ENCODE data around the gene TLE4. TPM values are rescaled to one million over a fixed set of nuclear protein-coding genes. Genes with fewer than 3 reads are reported as not detected.

TLE4 gene
- 58.0 TPM for total RNA-seq

DNA sequence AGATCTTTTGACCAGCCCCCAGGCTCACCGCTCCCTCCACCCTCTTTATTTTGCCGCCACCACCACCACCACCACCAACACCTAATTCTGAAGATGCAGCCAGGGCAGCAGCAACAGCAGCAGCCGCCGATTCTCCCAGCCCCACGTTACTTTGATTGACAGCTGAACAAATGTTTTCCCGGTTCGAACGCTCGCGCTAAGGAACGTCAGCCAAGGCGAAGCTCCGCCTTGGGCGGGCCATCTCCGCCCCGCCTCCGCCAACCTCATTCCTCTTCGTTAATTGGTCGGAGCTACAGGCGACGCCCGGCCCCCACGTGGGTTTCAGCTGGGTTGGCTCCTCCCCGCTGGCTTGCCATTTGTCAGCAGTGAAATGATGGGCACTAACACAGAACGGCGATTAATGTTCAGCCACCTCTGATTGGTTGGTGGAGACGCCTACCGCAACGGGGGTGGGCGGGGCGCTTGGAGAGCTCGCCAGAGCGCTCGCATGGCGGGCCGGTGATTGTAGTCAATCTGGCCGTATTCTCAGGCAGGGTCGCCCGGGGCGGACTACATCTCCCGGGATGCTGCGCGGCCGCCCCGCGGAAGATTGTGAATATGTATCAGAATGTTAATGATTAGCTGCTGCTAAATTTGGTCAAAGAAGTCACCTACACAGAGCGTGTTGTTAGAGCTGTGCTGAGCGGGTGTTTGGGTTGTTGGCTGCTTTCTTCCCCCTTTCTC is at the start of gene TLE4:
TLE4 (plus strand) TSS at position 657 of the 723 bp plus-strand sequence. CDS start 826 bp downstream, outside the sequence.
- H3K36me3 ChIP-seq = peaks cover 0 to 2% of the 10 kb centered on the region in 2 donors
- intact Hi-C loops (cut with DNase I) = loop anchor here (2.0 to 5.0 kb wide), 2 partner anchors 113 to 491 kb away; no protein-coding TSS in a partner anchor
- peak within 1 kb of the TSS; percentile 88 to 96 for H3K27ac ChIP-seq
- H3K4me1 ChIP-seq = peaks cover 0 to 17% of the 10 kb centered on the region in 2 donors
- H3K4me3 ChIP-seq = peak within 1 kb of the TSS; percentile 96
- no peaks in the 10 kb centered on the region for H3K9me3 ChIP-seq
- H3K27me3 ChIP-seq = no peaks in the 10 kb centered on the region
- peak; percentile 100 for DNase-seq (ENCODE audit: low spot score in 2 of 2)
- TF ChIP-seq CTCF (IDR thresholded peaks at IDR 0.05) = no peak

GRCh38 chr9:79522793-79523192 is 49.0 kb upstream of the TLE4 start:
- DNase-seq (ENCODE audit: low spot score in 2 of 2) = no peak
- no peaks in the 10 kb centered on the region for H3K27me3 ChIP-seq
- no peak overlapping the region for H3K27ac ChIP-seq
- H3K4me3 ChIP-seq = no peak overlapping the region
- no peaks in the 10 kb centered on the region for H3K36me3 ChIP-seq
- no peaks in the 10 kb centered on the region for H3K4me1 ChIP-seq
- intact Hi-C loops (cut with DNase I) = no loop called here
- TF ChIP-seq CTCF (IDR thresholded peaks at IDR 0.05) = no peak
- H3K9me3 ChIP-seq = no peaks in the 10 kb centered on the region

DNA sequence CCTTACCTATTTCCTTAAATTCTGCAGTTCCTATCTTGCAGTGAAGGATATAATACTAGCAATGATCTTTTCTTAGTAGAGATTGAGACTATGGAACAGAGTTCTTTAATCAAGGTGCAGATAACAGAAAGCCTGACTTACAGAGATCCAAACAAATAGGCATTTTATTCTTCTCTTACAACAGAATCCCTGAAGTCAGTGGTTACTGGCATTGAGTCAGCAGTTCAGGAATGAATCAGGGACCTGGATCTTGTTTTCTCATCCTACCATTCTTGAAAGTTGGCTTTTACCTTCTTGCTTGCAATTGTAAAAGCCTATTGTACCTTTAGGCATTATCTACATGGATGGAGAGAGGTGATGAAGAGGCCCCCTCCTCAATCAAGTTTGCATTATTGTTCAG is 47.5 kb upstream of the TLE4 start:
- Histone ChIP-seq H3K4me3 (no peak overlapping the region), H3K27ac (no peak overlapping the region), H3K27me3 (no peaks in the 10 kb centered on the region), H3K9me3 (no peaks in the 10 kb centered on the region), H3K4me1 (no peaks in the 10 kb centered on the region), H3K36me3 (no peaks in the 10 kb centered on the region)
- DNase-seq (ENCODE audit: low spot score in 2 of 2) = no peak
- no peak for TF ChIP-seq CTCF (IDR thresholded peaks at IDR 0.05)
- intact Hi-C loops (cut with DNase I) = no loop called here

- no peak overlapping the region for H3K27ac ChIP-seq
- intact Hi-C loops (cut with DNase I) = no loop called here
- no peaks in the 10 kb centered on the region for H3K27me3 ChIP-seq
- H3K9me3 ChIP-seq = no peaks in the 10 kb centered on the region
- H3K4me1 ChIP-seq = no peaks in the 10 kb centered on the region
- no peak overlapping the region for H3K4me3 ChIP-seq
- no peaks in the 10 kb centered on the region for H3K36me3 ChIP-seq
- no peak for TF ChIP-seq CTCF (IDR thresholded peaks at IDR 0.05)
- DNase-seq (ENCODE audit: low spot score in 2 of 2) = no peak
Observed at GRCh38 chr9:79526149-79526672, 45.6 kb upstream of the TLE4 start.

- intact Hi-C loops (cut with DNase I) = no loop called here
- Histone ChIP-seq H3K4me3 (no peak overlapping the region), H3K36me3 (no peaks in the 10 kb centered on the region), H3K4me1 (no peaks in the 10 kb centered on the region), H3K27ac (no peak overlapping the region), H3K9me3 (no peaks in the 10 kb centered on the region), H3K27me3 (no peaks in the 10 kb centered on the region)
- TF ChIP-seq CTCF (IDR thresholded peaks at IDR 0.05) = no peak
- DNase-seq (ENCODE audit: low spot score in 2 of 2) = no peak
Observed at GRCh38 chr9:79535534-79535933, 36.2 kb upstream of the TLE4 start.

Measured in ascending aorta (tissue), 2 donors.